Natural killer cell (primary cell): Measurements from ENCODE around the gene STPG3. TPM values are rescaled to one million over a fixed set of nuclear protein-coding genes. Genes with fewer than 3 reads are reported as not detected.

Source experiments
- ATAC-seq, 3 donors: fragments of 150-1000 bp in 2 of 3; fragments of 200-7000 bp in 1 of 3; cut with Tn5 transposase; 1 replicate in 1 of 3; 2 replicates in 2 of 3; pipeline ENCODE4 v1.10.0; 2021; ENCODE audit warnings: mild to moderate bottlenecking in 2 of 3, moderate library complexity in 2 of 3
- DNase-seq, 2 donors: peaks; one replicate each; pipeline versions ENCODE4 v3.0.0 to v3.0.0-alpha.2; 2013 to 2021; ENCODE audit warnings: mixed read lengths in 1 of 2
- H3K27ac ChIP-seq: one replicate; pipeline ENCODE4 v1.5.1; 2013; ENCODE audit warnings: mild to moderate bottlenecking, low read length
- H3K27me3 ChIP-seq: one replicate; pipeline ENCODE4 v1.6.1; 2013; ENCODE audit warnings: low read length; ENCODE audit not compliant: control insufficient read depth, insufficient read depth
- H3K36me3 ChIP-seq: one replicate; pipeline ENCODE4 v1.6.1; 2013; ENCODE audit warnings: low read length; ENCODE audit not compliant: control insufficient read depth, insufficient read depth
- H3K4me1 ChIP-seq: one replicate; pipeline ENCODE4 v1.6.1; 2013; ENCODE audit warnings: low read length; ENCODE audit not compliant: control insufficient read depth, insufficient read depth
- H3K4me3 ChIP-seq: one replicate; pipeline ENCODE4 v1.5.1; 2013; ENCODE audit warnings: low read length
- H3K9me3 ChIP-seq: one replicate; pipeline ENCODE4 v1.6.1; 2013; ENCODE audit warnings: low read length; ENCODE audit not compliant: control insufficient read depth, insufficient read depth
- H3K27ac Mint-ChIP-seq, 2 donors: one replicate each; pipeline ENCODE4 v1.8.0; 2022; ENCODE audit warnings: mild to moderate bottlenecking in 2 of 2, mixed read lengths in 2 of 2, moderate library complexity in 1 of 2
- H3K27me3 Mint-ChIP-seq, 2 donors: one replicate each; pipeline ENCODE4 v1.8.0; 2022; ENCODE audit warnings: low read depth in 2 of 2, mixed read lengths in 2 of 2
- H3K36me3 Mint-ChIP-seq: one replicate; pipeline ENCODE4 v1.8.0; 2022; ENCODE audit warnings: mixed read lengths
- H3K4me1 Mint-ChIP-seq, 2 donors: one replicate each; pipeline ENCODE4 v1.8.0; 2022; ENCODE audit warnings: mixed read lengths in 2 of 2
- H3K4me3 Mint-ChIP-seq: one replicate; pipeline ENCODE4 v1.8.0; 2022; ENCODE audit warnings: mild to moderate bottlenecking, moderate library complexity, mixed read lengths
- H3K9me3 Mint-ChIP-seq, 2 donors: one replicate each; pipeline ENCODE4 v1.8.0; 2022; ENCODE audit warnings: mixed read lengths in 2 of 2
- WGBS: methylation state at CpG from one replicate; pipeline ENCODE4 v1.1.7; 2013; ENCODE audit warnings: missing lambda C conversion rate; ENCODE audit not compliant: insufficient coverage; 5-methylcytosine and 5-hydroxymethylcytosine counted together
- intact Hi-C: fragments of 100-400 bp; cut with micrococcal nuclease; formaldehyde crosslinking; loops from one replicate; pipeline ENCODE4 v1.14.2; 2022
- total RNA-seq, 4 donors: library from RNA; stranded (reverse); fragments of 120-200 nt in 1 of 4; gene quantifications; one replicate each; pipeline versions ENCODE4 v1.2.3 to v1.2.4, GENCODE V29; 2013 to 2022
- TF ChIP-seq, protein P1 (sequence below): fragments of 200-600 bp; IDR thresholded peaks from one replicate; pipeline ENCODE4 v1.8.0; 2022; ENCODE audit warnings: antibody characterized with exemption

STPG3 gene
- total RNA-seq, 3 donors from 2014 or later (not counting 1 experiment from before 2014, with no cell fraction given): not detected

GRCh38 chr9:137220317-137221094, 30.6 kb upstream of the STPG3 start:
- Histone ChIP-seq H3K4me3 (no peak overlapping the region), H3K27me3 (no peaks in the 10 kb centered on the region), H3K4me1 (peaks cover 23% of the 10 kb centered on the region), H3K9me3 (no peaks in the 10 kb centered on the region), H3K27ac (no peak overlapping the region), H3K36me3 (no peaks in the 10 kb centered on the region)
- intact Hi-C loops: loop anchor here (5.0 kb wide), 1 partner anchor 93 kb away; no protein-coding TSS in a partner anchor
- DNase-seq (peak in 1 of 2 donors; percentile 10), ATAC-seq (no peak)
- peaks cover 0 to 6% of the 10 kb centered on the region in 2 donors for H3K4me1 Mint-ChIP-seq
- no peaks in the 10 kb centered on the region for H3K27me3 Mint-ChIP-seq
- H3K36me3 Mint-ChIP-seq: no peaks in the 10 kb centered on the region
- no peak overlapping the region for H3K27ac Mint-ChIP-seq
- 92% methylated on average over 52 of the region's 52 CpGs for WGBS
- peak overlapping the region; percentile 21 for H3K4me3 Mint-ChIP-seq
- TF ChIP-seq, protein P1, sequence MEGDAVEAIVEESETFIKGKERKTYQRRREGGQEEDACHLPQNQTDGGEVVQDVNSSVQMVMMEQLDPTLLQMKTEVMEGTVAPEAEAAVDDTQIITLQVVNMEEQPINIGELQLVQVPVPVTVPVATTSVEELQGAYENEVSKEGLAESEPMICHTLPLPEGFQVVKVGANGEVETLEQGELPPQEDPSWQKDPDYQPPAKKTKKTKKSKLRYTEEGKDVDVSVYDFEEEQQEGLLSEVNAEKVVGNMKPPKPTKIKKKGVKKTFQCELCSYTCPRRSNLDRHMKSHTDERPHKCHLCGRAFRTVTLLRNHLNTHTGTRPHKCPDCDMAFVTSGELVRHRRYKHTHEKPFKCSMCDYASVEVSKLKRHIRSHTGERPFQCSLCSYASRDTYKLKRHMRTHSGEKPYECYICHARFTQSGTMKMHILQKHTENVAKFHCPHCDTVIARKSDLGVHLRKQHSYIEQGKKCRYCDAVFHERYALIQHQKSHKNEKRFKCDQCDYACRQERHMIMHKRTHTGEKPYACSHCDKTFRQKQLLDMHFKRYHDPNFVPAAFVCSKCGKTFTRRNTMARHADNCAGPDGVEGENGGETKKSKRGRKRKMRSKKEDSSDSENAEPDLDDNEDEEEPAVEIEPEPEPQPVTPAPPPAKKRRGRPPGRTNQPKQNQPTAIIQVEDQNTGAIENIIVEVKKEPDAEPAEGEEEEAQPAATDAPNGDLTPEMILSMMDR: no peak
- H3K9me3 Mint-ChIP-seq: no peaks in the 10 kb centered on the region

GRCh38 chr9:137221095-137221505, 30.0 kb upstream of the STPG3 start:
- 92% methylated on average over 14 of the region's 14 CpGs for WGBS
- Histone ChIP-seq H3K27ac (no peak overlapping the region), H3K4me1 (peaks cover 23% of the 10 kb centered on the region), H3K9me3 (no peaks in the 10 kb centered on the region), H3K27me3 (no peaks in the 10 kb centered on the region), H3K4me3 (no peak overlapping the region), H3K36me3 (no peaks in the 10 kb centered on the region)
- TF ChIP-seq, protein P1: no peak
- no peak overlapping the region for H3K4me3 Mint-ChIP-seq
- no peaks in the 10 kb centered on the region for H3K27me3 Mint-ChIP-seq
- ATAC-seq (no peak), DNase-seq (no peak)
- intact Hi-C loops: loop anchor here (5.0 kb wide), 1 partner anchor 94 kb away; no protein-coding TSS in a partner anchor
- H3K4me1 Mint-ChIP-seq: peaks cover 0 to 6% of the 10 kb centered on the region in 2 donors
- no peak overlapping the region for H3K27ac Mint-ChIP-seq
- H3K9me3 Mint-ChIP-seq: no peaks in the 10 kb centered on the region
- H3K36me3 Mint-ChIP-seq: no peaks in the 10 kb centered on the region

GRCh38 chr9:137221506-137222111, 29.5 kb upstream of the STPG3 start:
- intact Hi-C loops: loop anchor here (2.0 to 5.0 kb wide), 2 partner anchors 17 to 94 kb away; partner anchors contain the start of genes NDOR1 and TMEM203
- no peak overlapping the region for H3K27ac ChIP-seq
- no peaks in the 10 kb centered on the region for H3K27me3 Mint-ChIP-seq

More at GRCh38 chr9:137221506-137222111, 29.5 kb upstream of the STPG3 start:
- WGBS: 11% methylated on average over 61 of the region's 61 CpGs
- Mint-ChIP-seq H3K9me3 (no peaks in the 10 kb centered on the region), H3K4me1 (peaks cover 0 to 6% of the 10 kb centered on the region in 2 donors), H3K4me3 (no peak overlapping the region), H3K36me3 (no peaks in the 10 kb centered on the region), H3K27ac (no peak overlapping the region)
- TF ChIP-seq, protein P1: no peak
- peak in 1 of 2 donors; percentile 38 for DNase-seq
- Histone ChIP-seq H3K36me3 (no peaks in the 10 kb centered on the region), H3K9me3 (no peaks in the 10 kb centered on the region), H3K27me3 (no peaks in the 10 kb centered on the region), H3K4me1 (peaks cover 23% of the 10 kb centered on the region), H3K4me3 (no peak overlapping the region)
- no peak for ATAC-seq
